LNCAP (cell line): ENCODE data around the gene SH3RF3.

Source experiments
- CTCF ChIP-seq: fragments of 450-650 bp; IDR thresholded peaks from 2 replicates; pipeline ENCODE4 v1.5.1; 2017; ENCODE audit warnings: mild to moderate bottlenecking

Gene SH3RF3

GRCh38 chr2:109269706-109270504, 140.9 kb downstream of the SH3RF3 start:
- TF ChIP-seq CTCF, result no peak

GRCh38 chr2:109270505-109271312, 141.7 kb downstream of the SH3RF3 start:
- no peak for TF ChIP-seq CTCF

- no peak for TF ChIP-seq CTCF
Measured at GRCh38 chr2:109271920-109272319, 142.9 kb downstream of the SH3RF3 start.

- no peak for TF ChIP-seq CTCF
Measured at GRCh38 chr2:109272461-109272860, 143.5 kb downstream of the SH3RF3 start.

- TF ChIP-seq CTCF, result no peak
Measured at GRCh38 chr2:109275120-109276012, 146.4 kb downstream of the SH3RF3 start.

GRCh38 chr2:109277406-109277805, 148.4 kb downstream of the SH3RF3 start:
- TF ChIP-seq CTCF, result no peak

GRCh38 chr2:109279243-109279860, 150.3 kb downstream of the SH3RF3 start:
- TF ChIP-seq CTCF, result no peak
